Measurements from ENCODE around the gene EPOP.
"Not testable (repeated sequence)": the region's sequence is repeated elsewhere in the genome, so short reads cannot be mapped to it uniquely, and the experiment has no call there.

Gene EPOP

DNA sequence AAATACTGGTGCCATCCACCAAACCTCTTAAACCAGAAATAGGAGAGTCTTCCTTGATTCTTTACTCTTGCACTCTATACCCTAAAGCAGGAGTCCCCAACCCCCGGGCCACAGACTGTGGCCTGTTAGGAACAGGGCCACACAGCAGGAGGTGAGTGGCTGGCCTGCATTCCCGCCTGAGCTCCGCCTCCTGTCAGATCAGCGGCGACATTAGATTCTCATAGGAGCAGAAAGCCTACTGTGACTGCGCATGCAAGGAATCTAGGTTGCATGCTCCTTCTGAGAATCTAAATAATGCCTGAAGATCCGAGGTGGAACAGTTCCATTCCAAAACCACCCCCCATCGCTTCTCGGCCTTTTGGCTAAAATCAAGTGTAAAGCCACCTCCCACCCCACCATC, 38.7 kb downstream of the EPOP start:
- FAIRE-seq = no peak

DNA sequence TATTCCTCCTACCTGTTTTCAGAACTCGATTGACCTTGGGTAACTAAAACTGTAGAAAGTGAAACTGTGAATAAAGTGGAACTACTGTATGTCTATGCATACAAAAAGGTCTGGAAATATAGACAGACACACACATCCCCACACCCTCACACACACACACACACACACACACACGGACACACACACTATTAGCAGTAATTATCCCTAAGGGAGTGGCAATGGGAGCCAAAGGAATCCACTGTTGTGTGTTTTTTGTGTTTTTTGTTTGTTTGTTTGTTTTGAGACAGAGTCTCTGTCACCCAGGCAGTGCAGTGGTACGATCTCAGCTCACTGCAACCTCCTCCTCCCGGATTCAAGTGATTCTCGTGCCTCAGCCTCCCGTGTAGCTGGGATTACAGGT, 42.4 kb downstream of the EPOP start:
- FAIRE-seq = no peak

DNA sequence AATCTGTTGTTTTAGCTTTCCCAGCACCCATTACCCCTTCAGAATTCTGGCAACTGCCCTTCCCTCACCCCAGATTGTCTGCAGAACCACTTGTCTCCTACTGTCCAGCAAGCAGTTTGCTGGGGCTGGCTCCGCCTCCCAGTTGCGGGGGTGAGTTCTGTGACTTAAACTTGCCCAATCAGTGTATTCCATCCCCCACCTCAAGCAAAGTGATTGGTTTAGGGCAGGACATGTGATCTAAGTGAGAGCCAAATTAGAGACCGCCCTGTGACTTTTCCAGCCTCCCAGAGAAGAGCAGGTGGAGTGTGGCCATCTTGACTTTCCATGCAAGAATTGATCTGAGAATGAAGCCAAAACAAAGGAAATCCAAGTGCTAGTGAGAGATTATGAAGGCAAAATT, 46.3 kb downstream of the EPOP start:
- FAIRE-seq = no peak

DNA sequence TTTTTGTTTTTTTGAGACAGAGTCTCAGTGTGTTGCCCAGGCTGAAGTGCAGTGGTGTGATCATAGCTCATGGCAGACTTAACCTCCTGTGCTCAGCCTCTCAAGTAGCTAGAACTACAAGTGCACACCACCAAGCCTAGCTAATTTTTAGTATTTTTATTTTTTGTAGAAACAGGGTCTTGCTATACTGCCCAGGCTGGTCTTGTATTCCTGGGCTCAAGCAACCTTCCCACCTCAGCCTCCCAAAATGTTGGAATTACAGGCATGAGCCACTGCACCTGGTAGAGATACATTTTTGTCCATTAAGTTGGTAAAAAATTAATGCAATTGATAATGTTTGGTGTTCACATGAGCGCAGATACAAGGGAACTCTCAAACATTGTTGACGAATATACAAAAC, 46.8 kb downstream of the EPOP start:
- no peak for FAIRE-seq

DNA sequence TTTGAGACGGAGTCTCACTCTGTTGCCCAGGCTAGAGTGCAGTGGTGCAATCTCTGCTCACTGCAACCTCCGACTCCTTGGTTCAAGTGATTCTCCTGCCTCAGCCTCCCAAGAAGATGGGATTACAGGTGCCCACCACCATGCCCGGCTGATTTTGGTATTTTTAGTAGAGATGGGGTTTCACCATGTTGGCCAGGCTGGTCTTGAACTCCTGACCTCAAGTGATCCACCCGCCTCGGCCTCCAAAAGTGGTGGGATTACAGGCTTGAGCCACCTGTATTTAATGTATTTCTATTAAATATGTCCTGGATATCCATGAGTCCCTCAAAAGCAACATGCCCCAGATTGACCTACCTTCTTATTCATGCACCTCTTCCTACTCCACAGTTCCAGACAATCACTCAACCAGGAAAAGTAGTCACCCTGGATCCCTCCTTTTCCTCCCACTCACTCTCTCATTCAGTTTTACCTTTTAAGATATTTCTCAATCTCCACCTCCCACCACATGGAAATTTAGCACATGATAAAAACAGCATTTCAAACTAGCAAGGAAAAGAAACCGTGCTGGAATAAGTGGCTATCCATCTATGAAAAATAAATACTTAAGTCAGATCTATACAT, 48.0 kb downstream of the EPOP start:
- FAIRE-seq = not testable (repeated sequence)

DNA sequence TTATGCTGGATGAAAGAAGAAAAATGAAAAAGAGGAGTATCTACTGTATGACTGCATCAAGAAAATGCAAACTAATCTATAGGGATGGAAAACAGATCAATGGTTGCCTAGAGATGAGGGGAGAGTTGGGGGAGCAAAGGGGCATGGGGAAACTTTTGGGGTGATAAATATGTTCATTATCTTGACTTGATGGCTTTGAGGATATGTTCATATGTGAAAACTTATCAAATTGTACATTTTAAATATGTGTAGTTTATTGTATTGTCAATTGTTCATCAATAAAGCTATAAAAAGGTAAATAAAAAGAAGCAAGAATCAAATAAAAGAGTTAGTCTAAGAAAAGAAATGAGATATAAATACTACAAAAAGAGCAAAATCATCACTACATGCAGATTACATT, 49.3 kb downstream of the EPOP start:
- no peak for FAIRE-seq

DNA sequence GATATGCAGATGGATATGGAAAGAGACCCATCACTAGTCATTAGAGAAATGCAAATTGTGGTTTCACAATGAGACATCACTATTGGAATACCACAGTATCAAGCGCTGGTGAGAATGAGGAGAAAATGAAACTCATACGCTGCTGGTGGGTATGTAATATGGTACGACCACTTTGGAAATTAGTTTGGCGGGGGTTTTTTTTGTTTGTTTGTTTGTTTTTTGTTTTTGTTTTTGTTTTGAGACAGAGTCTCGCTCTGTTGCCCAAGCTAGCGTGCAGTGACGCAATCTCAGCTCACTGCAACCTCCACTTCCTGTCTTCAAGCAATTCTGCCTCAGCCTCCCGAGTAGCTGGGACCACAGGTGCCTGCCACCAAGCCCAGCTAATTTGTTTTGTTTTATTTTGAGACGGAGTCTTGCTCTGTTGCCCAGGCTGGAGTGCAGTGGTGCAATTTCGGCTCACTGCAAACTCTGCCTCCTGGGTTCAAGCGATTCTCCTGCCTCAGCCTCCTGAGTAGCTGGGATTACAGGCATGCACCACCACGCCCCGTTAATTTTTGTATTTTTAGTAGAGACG, 49.9 kb downstream of the EPOP start:
- FAIRE-seq = not testable (repeated sequence)

Measured in G401.6 (cell line).